Midbrain (tissue), 1 donor: ENCODE measurements around the gene ADGRL3.

Experiments used
- DNase-seq: peaks from one replicate; lab custom pipeline; 2025; lab: John Stamatoyannopoulos, UW

Gene ADGRL3

DNA sequence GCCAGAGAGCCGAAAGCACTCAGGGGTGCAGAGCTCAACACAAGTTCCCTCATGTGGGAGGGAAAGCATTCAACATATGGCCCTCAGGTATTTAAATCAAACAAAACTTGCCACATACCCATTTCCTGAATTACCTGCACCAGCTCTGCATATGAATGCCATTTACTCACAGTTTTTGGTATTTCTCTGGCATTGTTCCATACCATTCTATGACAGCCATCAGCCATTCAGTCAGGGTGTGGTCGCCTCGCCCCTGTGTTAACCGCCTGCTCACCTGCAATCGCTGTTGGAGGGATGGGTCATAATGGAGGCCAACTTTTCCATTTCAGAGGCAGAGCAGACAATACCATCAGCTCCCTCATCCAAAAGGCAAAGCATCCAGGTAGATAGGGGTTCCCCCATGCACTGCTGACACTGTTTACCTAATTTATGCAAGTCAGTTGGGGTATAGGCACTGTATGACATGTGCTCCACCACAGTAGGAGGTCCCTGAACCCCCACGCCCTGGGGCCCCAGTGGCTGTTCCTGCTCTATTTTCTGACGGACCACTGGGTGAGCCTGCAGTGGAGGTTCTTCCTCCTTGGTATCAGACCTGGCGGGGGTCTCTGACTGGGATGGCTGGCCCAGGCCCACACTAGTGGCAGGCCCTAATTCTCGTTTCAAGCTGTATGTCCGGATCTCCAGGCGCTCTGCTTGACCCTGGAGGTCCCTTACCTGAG lies 227.1 kb downstream of the ADGRL3 start:
- DNase-seq: no peak

- DNase-seq: no peak
Measured at GRCh38 chr4:61427818-61428495, 227.8 kb downstream of the ADGRL3 start.

GRCh38 chr4:61428950-61429349 lies 228.8 kb downstream of the ADGRL3 start:
- DNase-seq: no peak

GRCh38 chr4:61431131-61431530 lies 231.0 kb downstream of the ADGRL3 start:
- no peak for DNase-seq

DNA sequence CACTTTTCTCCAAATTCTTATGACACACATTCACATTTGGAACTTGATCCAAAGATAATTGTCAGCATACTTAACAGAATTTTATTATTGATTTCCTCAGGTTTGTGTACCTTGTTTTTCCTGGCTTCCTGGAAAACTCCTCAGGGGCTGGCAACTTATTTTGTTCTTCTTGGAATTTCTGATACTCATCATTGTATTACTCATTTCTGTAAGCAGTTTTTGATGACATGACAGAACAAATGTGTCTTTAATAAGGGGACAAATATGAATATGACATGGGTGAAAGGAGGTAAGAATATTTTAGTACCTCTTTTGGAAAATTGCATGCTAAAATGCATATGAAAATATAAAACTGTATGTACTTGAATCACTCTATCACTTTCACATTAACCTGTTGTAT lies 237.8 kb downstream of the ADGRL3 start:
- no peak for DNase-seq

GRCh38 chr4:61440321-61440720 lies 240.2 kb downstream of the ADGRL3 start:
- DNase-seq: no peak

DNA sequence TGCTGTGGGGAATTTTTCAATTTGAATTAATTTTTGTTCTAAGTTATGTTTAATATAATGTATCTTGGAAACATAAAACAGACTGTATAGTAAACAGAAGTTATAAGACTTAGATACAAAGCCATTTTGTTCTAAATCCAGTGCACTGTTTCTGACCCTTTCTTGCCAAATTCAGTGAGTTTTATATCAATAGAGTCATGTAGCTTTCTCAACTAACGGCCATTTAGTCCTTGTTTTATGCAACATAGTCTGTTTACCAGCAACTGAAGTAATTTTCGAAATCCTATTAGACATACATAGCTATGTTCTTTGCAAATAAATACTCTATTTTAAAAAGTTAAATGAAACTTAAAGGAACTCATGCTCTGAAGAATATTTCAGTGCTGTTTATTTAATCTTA lies 242.8 kb downstream of the ADGRL3 start:
- no peak for DNase-seq

DNA sequence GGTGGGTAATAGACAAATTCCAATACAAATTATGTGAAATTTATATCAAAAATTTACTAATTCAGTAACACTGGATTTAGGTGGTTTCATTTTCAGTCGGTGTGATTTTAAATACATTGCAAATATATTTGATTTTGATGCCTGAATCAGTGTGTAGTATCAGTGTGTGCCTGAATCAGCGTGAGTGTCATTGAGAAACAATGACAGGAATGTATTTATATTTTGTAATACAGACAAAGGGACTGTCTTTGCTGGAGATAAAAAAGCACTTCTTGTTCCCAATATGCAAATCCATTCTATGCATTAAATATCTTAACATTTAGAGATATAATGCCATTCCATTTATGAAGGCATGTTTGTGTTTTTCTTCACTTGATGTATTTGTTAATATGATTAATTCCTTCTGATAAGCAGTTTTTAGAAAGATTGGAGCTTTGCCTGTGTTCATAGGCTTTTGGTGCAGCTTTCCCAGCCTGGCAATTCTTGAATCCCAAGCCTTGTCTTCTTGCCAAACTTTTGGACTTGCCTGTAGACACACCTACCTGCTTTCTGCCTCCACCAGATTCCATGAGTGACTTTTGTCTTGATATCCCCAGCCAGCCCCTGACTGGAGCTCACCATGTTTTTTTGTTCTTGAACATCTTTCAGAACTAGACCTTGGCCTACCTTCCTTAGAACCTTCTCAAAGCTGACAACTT lies 243.8 kb downstream of the ADGRL3 start:
- DNase-seq: no peak

- DNase-seq: no peak
Measured at GRCh38 chr4:61445374-61446063, 245.4 kb downstream of the ADGRL3 start.

DNA sequence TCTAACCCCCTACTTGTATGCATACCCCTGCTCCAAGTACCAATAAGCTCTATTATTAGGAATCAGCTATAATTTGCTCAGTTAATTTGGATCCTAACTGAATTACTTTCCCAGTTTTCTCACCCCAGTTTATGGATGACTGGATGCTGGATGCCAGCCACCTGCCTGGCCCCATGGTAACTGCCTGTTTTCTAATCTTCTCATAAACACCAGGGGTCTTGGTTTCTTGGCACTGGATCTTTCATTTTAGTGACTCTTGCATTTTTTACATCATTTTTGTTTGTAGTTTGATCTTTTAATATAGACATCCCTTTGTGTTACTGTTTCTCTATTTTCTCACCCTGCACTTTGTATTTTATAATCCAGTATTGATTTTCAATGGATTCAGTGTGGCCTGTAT lies 246.8 kb downstream of the ADGRL3 start:
- no peak for DNase-seq

- no peak for DNase-seq
Measured at GRCh38 chr4:61447918-61448317, 247.8 kb downstream of the ADGRL3 start.

- DNase-seq: no peak
Measured at GRCh38 chr4:61451935-61452334, 251.8 kb downstream of the ADGRL3 start.

DNA sequence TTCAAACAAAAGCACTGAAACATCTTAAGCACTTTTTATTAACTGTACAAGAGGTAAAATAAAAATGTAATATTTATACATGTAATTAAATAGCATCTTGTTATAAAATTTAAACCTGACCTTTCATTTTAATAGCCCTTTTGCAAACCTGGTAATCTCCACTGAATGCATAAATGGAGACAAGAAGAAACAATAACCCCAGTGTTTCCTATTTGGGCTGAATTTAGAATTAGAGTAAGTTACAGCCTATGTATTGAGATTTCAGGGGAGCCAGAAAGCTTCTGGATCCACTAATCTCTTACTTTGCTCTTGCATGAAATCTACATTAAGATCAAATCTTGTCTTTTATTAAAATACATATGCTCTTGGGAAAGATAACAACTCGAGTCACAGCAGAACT lies 261.8 kb downstream of the ADGRL3 start:
- no peak for DNase-seq

GRCh38 chr4:61462451-61463326 lies 262.6 kb downstream of the ADGRL3 start:
- DNase-seq: no peak

GRCh38 chr4:61468024-61468720 lies 268.0 kb downstream of the ADGRL3 start:
- DNase-seq: no peak

GRCh38 chr4:61473306-61473705 lies 273.2 kb downstream of the ADGRL3 start:
- DNase-seq: no peak

- no peak for DNase-seq
Measured at GRCh38 chr4:61478340-61478739, 278.2 kb downstream of the ADGRL3 start.

- DNase-seq: no peak
Measured at GRCh38 chr4:61485056-61485455, 284.9 kb downstream of the ADGRL3 start.

GRCh38 chr4:61489927-61490326 lies 289.8 kb downstream of the ADGRL3 start:
- no peak for DNase-seq

DNA sequence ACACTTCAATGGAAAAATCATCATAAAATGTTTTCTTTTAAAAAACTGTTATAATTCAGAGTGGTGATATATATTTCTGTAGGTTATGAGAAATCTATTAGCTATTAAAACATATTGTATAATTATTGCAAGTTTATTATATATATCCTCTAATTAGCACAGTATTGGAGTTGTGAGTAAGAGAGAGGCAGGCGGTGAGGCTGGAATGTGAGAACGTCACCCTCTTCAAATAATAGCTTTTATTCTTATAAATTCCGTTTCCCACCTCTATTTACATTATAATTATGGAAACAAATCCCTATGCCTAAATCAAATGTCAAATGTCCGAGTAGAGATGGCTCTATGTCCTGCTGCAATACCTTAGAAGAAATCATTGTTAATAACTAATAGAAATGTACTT lies 292.9 kb downstream of the ADGRL3 start:
- no peak for DNase-seq

DNA sequence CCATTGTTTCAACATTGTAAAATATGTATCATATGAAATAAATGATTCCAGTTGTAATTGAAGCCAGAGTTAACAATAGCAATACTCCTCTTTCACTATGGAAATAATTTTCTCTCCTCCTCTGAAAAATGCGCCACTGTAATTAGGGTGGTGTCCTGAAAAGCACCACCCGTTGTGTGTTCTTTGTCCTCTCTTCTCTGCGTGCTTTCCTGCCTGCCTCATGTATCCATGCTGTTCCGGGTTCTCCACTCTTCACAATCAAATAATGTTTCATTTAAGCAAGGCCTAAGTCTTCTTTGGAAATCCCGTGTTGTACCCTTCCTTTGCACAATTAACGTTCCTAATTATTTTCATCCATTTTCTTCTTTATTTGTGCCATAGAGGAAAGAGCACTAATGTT lies 293.3 kb downstream of the ADGRL3 start:
- no peak for DNase-seq
